ENCODE data around the gene HAO1. TPM values are rescaled to one million over a fixed set of nuclear protein-coding genes. Genes with fewer than 3 reads are reported as not detected.

The HAO1 gene
- total and polyA plus RNA-seq, 2 of the 13 experiments (the other 11 are each of a cell fraction or from before 2014, with no cell fraction given) = 0.03 TPM; not detected in 1

- DNase-seq (ENCODE audit: low spot score) (no peak), ATAC-seq (no peak), FAIRE-seq (no peak)
- Histone ChIP-seq H3K27me3 (ENCODE audit: control insufficient read depth in 1 of 2, insufficient read depth in 2 of 2, low read length in 2 of 2) (no peaks in the 10 kb centered on the region), H3K4me2 (ENCODE audit: low read depth, low read length) (no peak overlapping the region), H2AFZ (ENCODE audit: low read length) (no peak overlapping the region), H3K36me3 (replicated peaks in 1 of 2; ENCODE audit: control insufficient read depth in 1 of 2, insufficient read depth in 2 of 2, low read length in 2 of 2) (no peaks in the 10 kb centered on the region), H3K79me2 (ENCODE audit: insufficient read depth, low read length) (no peaks in the 10 kb centered on the region), H4K20me1 (ENCODE audit: insufficient read depth, low read length) (no peaks in the 10 kb centered on the region), H3K4me3 (replicated peaks in 1 of 3; ENCODE audit: insufficient read depth in 1 of 3, low read depth in 2 of 3, low read length in 3 of 3) (no peak overlapping the region), H3K9ac (ENCODE audit: insufficient read depth, low read depth, low read length) (no peak overlapping the region), H3K27ac (ENCODE audit: extremely low read length, insufficient read depth, low read length) (no peak overlapping the region), H3K9me3 (ENCODE audit: low read length) (no peaks in the 10 kb centered on the region), H3K4me1 (ENCODE audit: insufficient read depth, low read length) (no peaks in the 10 kb centered on the region)
- in situ Hi-C loops (cut with HindIII; ENCODE audit: extremely low pct_ligation_motif_present, low pct_unique_long_range_greater_than_20kb) (loop anchor here (5.0 to 10.0 kb wide), 2 partner anchors 746 to 1024 kb away; no protein-coding TSS in a partner anchor), intact Hi-C loops (cut with micrococcal nuclease; ENCODE audit: unreplicated experiment) (loop anchor here (1.0 to 2.0 kb wide), 2 partner anchors 572 to 744 kb away; no protein-coding TSS in a partner anchor)
- POLR2A ChIA-PET = no interaction called here
- WGBS (ENCODE audit: low lambda C conversion rate) = 13% methylated on average over 4 of the region's 4 CpGs
- no TSS peak for BruUV-seq (replicated peaks)
- CTCF ChIA-PET (ENCODE audit: low intra/inter-chr PET ratio, low total read pairs) = interaction anchor here (1.1 to 1.8 kb wide), 2 partner anchors 745 to 1029 kb away, joined by 4 to 16 read pairs; no protein-coding TSS in a partner anchor
- no peak for TF ChIP-seq NR1H2 (CRISPR knock-in tag; IDR thresholded peaks at IDR 0.05; ENCODE audit: borderline replicate concordance, low read depth)
- TF ChIP-seq ZBTB34 (CRISPR knock-in tag; IDR thresholded peaks at IDR 0.05) = no peak
- TF ChIP-seq MEIS1 (CRISPR knock-in tag; IDR thresholded peaks at IDR 0.05; ENCODE audit: borderline replicate concordance) = no peak
- TF ChIP-seq, protein P1, sequence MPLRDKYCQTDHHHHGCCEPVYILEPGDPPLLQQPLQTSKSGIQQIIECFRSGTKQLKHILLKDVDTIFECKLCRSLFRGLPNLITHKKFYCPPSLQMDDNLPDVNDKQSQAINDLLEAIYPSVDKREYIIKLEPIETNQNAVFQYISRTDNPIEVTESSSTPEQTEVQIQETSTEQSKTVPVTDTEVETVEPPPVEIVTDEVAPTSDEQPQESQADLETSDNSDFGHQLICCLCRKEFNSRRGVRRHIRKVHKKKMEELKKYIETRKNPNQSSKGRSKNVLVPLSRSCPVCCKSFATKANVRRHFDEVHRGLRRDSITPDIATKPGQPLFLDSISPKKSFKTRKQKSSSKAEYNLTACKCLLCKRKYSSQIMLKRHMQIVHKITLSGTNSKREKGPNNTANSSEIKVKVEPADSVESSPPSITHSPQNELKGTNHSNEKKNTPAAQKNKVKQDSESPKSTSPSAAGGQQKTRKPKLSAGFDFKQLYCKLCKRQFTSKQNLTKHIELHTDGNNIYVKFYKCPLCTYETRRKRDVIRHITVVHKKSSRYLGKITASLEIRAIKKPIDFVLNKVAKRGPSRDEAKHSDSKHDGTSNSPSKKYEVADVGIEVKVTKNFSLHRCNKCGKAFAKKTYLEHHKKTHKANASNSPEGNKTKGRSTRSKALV (CRISPR knock-in tag; IDR thresholded peaks at IDR 0.05) = no peak
- TF ChIP-seq MAFF (IDR thresholded peaks at IDR 0.05; ENCODE audit: low read depth, low read length) = no peak
- TF ChIP-seq ZNF605 (CRISPR knock-in tag; IDR thresholded peaks at IDR 0.05) = no peak
- TF ChIP-seq ZNF691 (CRISPR knock-in tag; IDR thresholded peaks at IDR 0.05; ENCODE audit: borderline replicate concordance, low read depth) = no peak
- TF ChIP-seq, protein P2, sequence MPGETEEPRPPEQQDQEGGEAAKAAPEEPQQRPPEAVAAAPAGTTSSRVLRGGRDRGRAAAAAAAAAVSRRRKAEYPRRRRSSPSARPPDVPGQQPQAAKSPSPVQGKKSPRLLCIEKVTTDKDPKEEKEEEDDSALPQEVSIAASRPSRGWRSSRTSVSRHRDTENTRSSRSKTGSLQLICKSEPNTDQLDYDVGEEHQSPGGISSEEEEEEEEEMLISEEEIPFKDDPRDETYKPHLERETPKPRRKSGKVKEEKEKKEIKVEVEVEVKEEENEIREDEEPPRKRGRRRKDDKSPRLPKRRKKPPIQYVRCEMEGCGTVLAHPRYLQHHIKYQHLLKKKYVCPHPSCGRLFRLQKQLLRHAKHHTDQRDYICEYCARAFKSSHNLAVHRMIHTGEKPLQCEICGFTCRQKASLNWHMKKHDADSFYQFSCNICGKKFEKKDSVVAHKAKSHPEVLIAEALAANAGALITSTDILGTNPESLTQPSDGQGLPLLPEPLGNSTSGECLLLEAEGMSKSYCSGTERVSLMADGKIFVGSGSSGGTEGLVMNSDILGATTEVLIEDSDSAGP (CRISPR knock-in tag; IDR thresholded peaks at IDR 0.05; ENCODE audit: borderline replicate concordance) = no peak
- TF ChIP-seq CTCF (CRISPR knock-in tag; IDR thresholded peaks at IDR 0.05) = no peak
- TF ChIP-seq ZNF180 (CRISPR knock-in tag; IDR thresholded peaks at IDR 0.05; ENCODE audit: borderline replicate concordance, low read depth) = no peak
- no peak for TF ChIP-seq ZNF747 (CRISPR knock-in tag; IDR thresholded peaks at IDR 0.05; ENCODE audit: borderline replicate concordance)
- TF ChIP-seq TIGD3 (CRISPR knock-in tag; IDR thresholded peaks at IDR 0.05; ENCODE audit: borderline replicate concordance) = no peak
- no peak for TF ChIP-seq POLR2G (IDR thresholded peaks at IDR 0.05; ENCODE audit: low read depth, low read length)
- no peak for TF ChIP-seq ZNF343 (CRISPR knock-in tag; IDR thresholded peaks at IDR 0.05)
Measured at GRCh38 chr20:7858734-7859250, 81.5 kb downstream of the HAO1 start.
